GM12891 (cell line): ENCODE results near the gene ASPG.

Source experiments
- POLR2A ChIP-seq: IDR thresholded peaks from 2 replicates; pipeline ENCODE4 v1.6.1; 2011; ENCODE audit warnings: low read depth, low read length, control low read depth
- POLR2AphosphoS5 ChIP-seq: IDR thresholded peaks from 2 replicates; pipeline ENCODE4 v1.6.1; 2011; ENCODE audit warnings: low read depth, low read length, control low read depth

DNA sequence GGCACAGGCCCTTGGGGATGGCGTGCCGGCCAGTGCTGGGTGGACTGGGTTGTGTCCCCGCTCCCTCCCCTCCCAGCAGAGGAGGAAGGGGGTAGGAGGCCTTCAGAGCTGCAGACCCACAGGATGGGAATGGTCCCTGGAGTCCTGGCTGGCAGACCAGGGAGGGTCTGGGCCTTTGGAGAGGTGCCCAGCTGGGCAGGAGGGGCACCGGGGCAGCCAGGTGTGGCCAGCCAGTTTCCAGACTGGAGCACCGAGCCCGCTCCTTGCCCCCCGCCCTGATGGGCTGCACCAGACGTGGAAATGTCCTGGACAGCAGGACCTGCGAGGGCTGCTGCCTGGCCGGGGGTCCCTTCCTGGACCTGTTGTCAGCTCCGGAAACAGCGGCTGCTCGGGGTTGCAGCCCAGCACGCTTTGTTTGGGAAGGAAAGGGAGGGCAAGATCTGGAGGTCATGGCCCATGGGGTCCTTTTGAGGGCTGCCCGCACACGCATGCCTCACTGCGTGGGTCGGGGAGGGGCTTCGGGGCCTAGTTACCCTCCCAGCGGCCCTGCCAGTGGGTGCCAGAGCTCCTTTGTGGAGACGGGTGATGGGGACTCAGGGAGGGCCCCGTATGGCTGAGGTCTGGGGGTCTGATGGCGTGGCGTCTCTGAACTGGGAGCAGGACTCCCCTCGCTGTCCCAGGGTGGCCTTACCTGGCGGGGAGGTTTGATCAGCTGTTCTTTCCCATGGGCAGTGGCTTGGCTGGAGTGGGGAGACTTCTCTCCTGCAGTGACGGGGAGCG, 62.0 kb downstream of the ASPG start:
- TF ChIP-seq POLR2AphosphoS5 (no peak), POLR2A (no peak)
